ENCODE data around the gene OR2AG2. TPM values are rescaled to one million over a fixed set of nuclear protein-coding genes. Genes with fewer than 3 reads are reported as not detected.

Gene OR2AG2
- total and polyA plus RNA-seq, 3 experiments from 2014 or later = not detected

DNA sequence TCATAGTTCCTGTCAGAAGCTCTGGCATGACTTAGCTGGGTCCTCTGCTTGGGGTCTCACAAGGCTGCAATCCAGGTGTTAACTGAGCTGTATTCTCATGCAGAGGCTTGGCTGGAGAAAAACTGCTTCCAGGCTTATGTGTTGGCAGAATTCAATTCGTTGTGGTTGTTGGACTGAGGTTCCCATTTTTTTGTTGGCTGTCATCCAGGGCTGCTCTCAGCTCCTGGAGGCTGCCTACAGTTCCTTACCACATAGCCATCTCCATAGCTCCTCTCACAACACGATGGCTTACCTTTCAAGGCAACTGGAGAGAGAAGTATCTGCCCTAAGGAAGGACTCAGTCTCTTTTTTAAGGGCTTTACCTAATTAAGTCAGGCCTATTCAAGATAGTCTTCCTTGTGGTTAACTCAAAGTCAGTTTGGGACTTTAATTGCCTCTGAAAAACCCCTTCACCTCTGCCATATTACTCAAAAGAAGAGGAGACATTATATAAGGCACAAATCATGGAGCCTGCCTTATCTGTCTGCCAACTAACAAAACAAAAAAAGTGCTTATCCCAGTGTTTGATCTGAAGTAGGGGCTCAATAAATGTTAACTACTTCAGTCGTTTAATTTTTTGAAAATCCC is 35.2 kb downstream of the OR2AG2 start:
- H3K36me3 Mint-ChIP-seq = peaks cover under 1 to 66% (median 18%) of the 10 kb centered on the region in 3 donors

GRCh38 chr11:6735306-6735705 is 36.5 kb downstream of the OR2AG2 start:
- H3K36me3 Mint-ChIP-seq = peaks cover 3 to 63% (median 14%) of the 10 kb centered on the region in 3 donors
- H3K4me1 Mint-ChIP-seq = peaks cover 76 to 98% (median 97%) of the 10 kb centered on the region in 3 donors
- peaks cover 13% of the 10 kb centered on the region for H3K36me3 ChIP-seq (ENCODE audit: insufficient read depth, low read length)
- no peaks in the 10 kb centered on the region for H3K9me3 Mint-ChIP-seq
- H3K4me3 Mint-ChIP-seq = peak overlapping the region in 6 of 7 donors; percentile 1 to 63 (median 35)
- peaks cover 72% of the 10 kb centered on the region for H3K4me1 ChIP-seq (ENCODE audit: insufficient read depth, low read length)
- H3K27ac Mint-ChIP-seq = peak overlapping the region; percentile 33 to 96 (median 77)
- POLR2A ChIA-PET = interaction anchor here (0.9 to 1.0 kb wide), 2 partner anchors 11 to 52 kb away, joined by 3 to 4 read pairs; partner anchors contain the start of gene MRPL17
- no peaks in the 10 kb centered on the region for H3K27me3 Mint-ChIP-seq
- CTCF ChIA-PET = interaction anchor here (1.8 to 16.3 kb wide), 3 partner anchors 12 to 30 kb away, joined by 8 to 317 read pairs (median 36); no protein-coding TSS in a partner anchor
- no peak overlapping the region for H3K4me3 ChIP-seq (ENCODE audit: low read length)
- no peaks in the 10 kb centered on the region for H3K9me3 ChIP-seq (ENCODE audit: low read length)
- DNase-seq = no peak
- H3K27me3 ChIP-seq (ENCODE audit: insufficient read depth, low read length, poor library complexity, severe bottlenecking) = no peaks in the 10 kb centered on the region
- H3K27ac ChIP-seq (ENCODE audit: low read depth, low read length) = no peak overlapping the region

More for the DNA sequence above, 35.2 kb downstream of the OR2AG2 start:
- DNase-seq = no peak
- ChIA-PET CTCF (interaction anchor here (2.0 to 16.3 kb wide), 4 partner anchors 10 to 132 kb away, joined by 6 to 317 read pairs (median 21); no protein-coding TSS in a partner anchor), POLR2A (interaction anchor here (1.4 kb wide), 1 partner anchor 18 kb away, joined by 3 read pairs; no protein-coding TSS in a partner anchor)
- H3K9me3 ChIP-seq (ENCODE audit: low read length) = no peaks in the 10 kb centered on the region
- Mint-ChIP-seq H3K9me3 (no peaks in the 10 kb centered on the region), H3K4me1 (peaks cover 75 to 95% (median 93%) of the 10 kb centered on the region in 3 donors), H3K4me3 (peak overlapping the region in 5 of 7 donors; percentile 6 to 74 (median 9)), H3K27me3 (no peaks in the 10 kb centered on the region), H3K27ac (peak overlapping the region; percentile 54 to 96 (median 82))
- no peak overlapping the region for H3K4me3 ChIP-seq (ENCODE audit: low read length)
- no peak overlapping the region for H3K27ac ChIP-seq (ENCODE audit: low read depth, low read length)
- H3K27me3 ChIP-seq (ENCODE audit: insufficient read depth, low read length, poor library complexity, severe bottlenecking) = no peaks in the 10 kb centered on the region
- peaks cover 13% of the 10 kb centered on the region for H3K36me3 ChIP-seq (ENCODE audit: insufficient read depth, low read length)
- H3K4me1 ChIP-seq (ENCODE audit: insufficient read depth, low read length) = peaks cover 79% of the 10 kb centered on the region

DNA sequence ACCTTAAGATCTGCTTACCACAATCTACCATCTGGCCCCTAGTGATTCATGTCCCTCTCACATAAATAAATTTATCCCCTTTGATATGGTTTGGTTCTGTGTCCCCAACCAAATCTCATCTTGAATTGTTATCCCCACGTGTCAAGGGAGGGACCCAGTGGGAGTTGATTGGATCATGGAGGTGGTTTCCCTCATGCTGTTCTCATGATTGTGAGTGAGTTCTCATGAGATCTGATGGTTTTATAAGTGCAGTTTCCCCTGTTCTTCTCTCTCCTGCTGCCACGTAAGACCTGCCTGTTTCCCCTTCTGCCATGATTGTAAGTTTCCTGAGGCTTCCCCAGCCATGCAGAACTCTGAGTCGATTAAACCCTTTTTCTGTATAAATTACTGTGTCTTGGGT is 37.2 kb downstream of the OR2AG2 start:
- Histone ChIP-seq H3K9me3 (ENCODE audit: low read length) (no peaks in the 10 kb centered on the region), H3K4me3 (ENCODE audit: low read length) (no peak overlapping the region), H3K36me3 (ENCODE audit: insufficient read depth, low read length) (peaks cover 8% of the 10 kb centered on the region), H3K4me1 (ENCODE audit: insufficient read depth, low read length) (peaks cover 67% of the 10 kb centered on the region), H3K27ac (ENCODE audit: low read depth, low read length) (no peak overlapping the region), H3K27me3 (ENCODE audit: insufficient read depth, low read length, poor library complexity, severe bottlenecking) (no peaks in the 10 kb centered on the region)
- Mint-ChIP-seq H3K9me3 (no peaks in the 10 kb centered on the region), H3K27me3 (no peaks in the 10 kb centered on the region), H3K27ac (peak overlapping the region; percentile 33 to 96 (median 77)), H3K4me1 (peaks cover 75 to 98% (median 96%) of the 10 kb centered on the region in 3 donors), H3K4me3 (peak overlapping the region in 6 of 7 donors; percentile 27 to 64 (median 50)), H3K36me3 (peaks cover 3 to 59% (median 13%) of the 10 kb centered on the region in 3 donors)
- CTCF ChIA-PET = interaction anchor here (1.0 to 16.3 kb wide), 4 partner anchors 12 to 381 kb away, joined by 3 to 317 read pairs (median 22); no protein-coding TSS in a partner anchor
- no peak for DNase-seq
- POLR2A ChIA-PET = interaction anchor here (0.9 to 1.0 kb wide), 2 partner anchors 11 to 51 kb away, joined by 3 to 4 read pairs; partner anchors contain the start of gene MRPL17

- peaks cover 69% of the 10 kb centered on the region for H3K4me1 ChIP-seq (ENCODE audit: insufficient read depth, low read length)
- no peak overlapping the region for H3K4me3 ChIP-seq (ENCODE audit: low read length)
- Mint-ChIP-seq H3K27ac (peak overlapping the region; percentile 33 to 96 (median 77)), H3K36me3 (peaks cover 3 to 60% (median 14%) of the 10 kb centered on the region in 3 donors), H3K4me1 (peaks cover 78 to 97% (median 95%) of the 10 kb centered on the region in 3 donors), H3K27me3 (no peaks in the 10 kb centered on the region), H3K9me3 (no peaks in the 10 kb centered on the region), H3K4me3 (peak overlapping the region; percentile 16 to 72 (median 60))
- ChIA-PET CTCF (interaction anchor here (1.0 to 16.3 kb wide), 7 partner anchors 12 to 380 kb away, joined by 3 to 317 read pairs (median 5); no protein-coding TSS in a partner anchor), POLR2A (interaction anchor here (0.6 to 1.6 kb wide), 4 partner anchors 9 to 239 kb away, joined by 3 to 6 read pairs (median 4); partner anchors contain the start of gene MRPL17)
- no peaks in the 10 kb centered on the region for H3K9me3 ChIP-seq (ENCODE audit: low read length)
- H3K27ac ChIP-seq (ENCODE audit: low read depth, low read length) = no peak overlapping the region
- DNase-seq = peak in 2 of 5 donors; percentile 50 to 63
- H3K36me3 ChIP-seq (ENCODE audit: insufficient read depth, low read length) = peaks cover 5% of the 10 kb centered on the region
- no peaks in the 10 kb centered on the region for H3K27me3 ChIP-seq (ENCODE audit: insufficient read depth, low read length, poor library complexity, severe bottlenecking)
Measured at GRCh38 chr11:6733326-6734275, 38.2 kb downstream of the OR2AG2 start.

- peaks cover 18% of the 10 kb centered on the region for H3K36me3 ChIP-seq (ENCODE audit: insufficient read depth, low read length)
- no peak for DNase-seq
- POLR2A ChIA-PET = no interaction called here
- CTCF ChIA-PET = interaction anchor here (1.2 to 2.4 kb wide), 6 partner anchors 8 to 30 kb away, joined by 3 to 13 read pairs (median 6); no protein-coding TSS in a partner anchor
- H3K4me1 ChIP-seq (ENCODE audit: insufficient read depth, low read length) = peaks cover 61% of the 10 kb centered on the region
- H3K4me3 Mint-ChIP-seq = peak overlapping the region in 4 of 7 donors; percentile 2 to 44 (median 18)
- no peaks in the 10 kb centered on the region for H3K27me3 Mint-ChIP-seq
- H3K36me3 Mint-ChIP-seq = peaks cover 11 to 59% (median 19%) of the 10 kb centered on the region in 3 donors
- H3K27me3 ChIP-seq (ENCODE audit: insufficient read depth, low read length, poor library complexity, severe bottlenecking) = no peaks in the 10 kb centered on the region
- H3K4me3 ChIP-seq (ENCODE audit: low read length) = no peak overlapping the region
- H3K27ac Mint-ChIP-seq = peak overlapping the region; percentile 57 to 96 (median 72)
- no peaks in the 10 kb centered on the region for H3K9me3 ChIP-seq (ENCODE audit: low read length)
- H3K9me3 Mint-ChIP-seq = no peaks in the 10 kb centered on the region
- H3K4me1 Mint-ChIP-seq = peaks cover 74 to 97% (median 95%) of the 10 kb centered on the region in 3 donors
- peak overlapping the region; percentile 54 for H3K27ac ChIP-seq (ENCODE audit: low read depth, low read length)
Measured at GRCh38 chr11:6727971-6728760, 43.6 kb downstream of the OR2AG2 start.

- H3K27me3 Mint-ChIP-seq = no peaks in the 10 kb centered on the region
- Histone ChIP-seq H3K4me3 (ENCODE audit: low read length) (no peak overlapping the region), H3K36me3 (ENCODE audit: insufficient read depth, low read length) (peaks cover 34% of the 10 kb centered on the region), H3K27me3 (ENCODE audit: insufficient read depth, low read length, poor library complexity, severe bottlenecking) (no peaks in the 10 kb centered on the region), H3K27ac (ENCODE audit: low read depth, low read length) (no peak overlapping the region), H3K9me3 (ENCODE audit: low read length) (no peaks in the 10 kb centered on the region), H3K4me1 (ENCODE audit: insufficient read depth, low read length) (peaks cover 85% of the 10 kb centered on the region)
- no peaks in the 10 kb centered on the region for H3K9me3 Mint-ChIP-seq
- H3K4me3 Mint-ChIP-seq = peak overlapping the region in 5 of 7 donors; percentile 26 to 57 (median 37)
- no peak for DNase-seq
- H3K27ac Mint-ChIP-seq = peak overlapping the region in 7 of 8 donors; percentile 30 to 90 (median 76)
- POLR2A ChIA-PET = no interaction called here
- CTCF ChIA-PET = interaction anchor here (0.9 to 1.1 kb wide), 2 partner anchors 12 to 282 kb away, joined by 3 read pairs; no protein-coding TSS in a partner anchor
- peaks cover 14 to 73% (median 33%) of the 10 kb centered on the region in 3 donors for H3K36me3 Mint-ChIP-seq
- H3K4me1 Mint-ChIP-seq = peaks cover 88 to 99% (median 98%) of the 10 kb centered on the region in 3 donors
Measured at GRCh38 chr11:6725386-6725896, 46.3 kb downstream of the OR2AG2 start.
